Effector memory CD8-positive, alpha-beta T cell (primary cell): ENCODE results near the gene SART3.

Experiments used
- ATAC-seq: fragments of 150-1000 bp; cut with Tn5 transposase; replicated peaks from 2 replicates; pipeline ENCODE4 v1.10.0; 2021; ENCODE audit warnings: mild to moderate bottlenecking, moderate library complexity
- DNase-seq, 3 experiments: peaks; one replicate each; pipeline ENCODE4 v3.0.0; 2021
- H3K27ac Mint-ChIP-seq, 2 donors: one replicate each; pipeline ENCODE4 v1.8.0; 2022; ENCODE audit warnings: mild to moderate bottlenecking in 2 of 2, mixed read lengths in 2 of 2, moderate library complexity in 2 of 2
- H3K27me3 Mint-ChIP-seq, 2 donors: one replicate each; pipeline ENCODE4 v1.8.0; 2022; ENCODE audit warnings: mixed read lengths in 2 of 2
- H3K36me3 Mint-ChIP-seq: one replicate; pipeline ENCODE4 v1.8.0; 2022; ENCODE audit warnings: mild to moderate bottlenecking, moderate library complexity, mixed read lengths; ENCODE audit not compliant: insufficient read depth
- H3K4me1 Mint-ChIP-seq, 2 donors: one replicate each; pipeline ENCODE4 v1.8.0; 2022; ENCODE audit warnings: low read depth in 2 of 2, mixed read lengths in 2 of 2
- H3K4me3 Mint-ChIP-seq, 2 donors: one replicate each; pipeline ENCODE4 v1.8.0; 2022; ENCODE audit warnings: mild to moderate bottlenecking in 2 of 2, mixed read lengths in 2 of 2, moderate library complexity in 2 of 2
- H3K9me3 Mint-ChIP-seq, 2 donors: one replicate each; pipeline ENCODE4 v1.8.0; 2022; ENCODE audit warnings: mixed read lengths in 2 of 2

Gene SART3

DNA sequence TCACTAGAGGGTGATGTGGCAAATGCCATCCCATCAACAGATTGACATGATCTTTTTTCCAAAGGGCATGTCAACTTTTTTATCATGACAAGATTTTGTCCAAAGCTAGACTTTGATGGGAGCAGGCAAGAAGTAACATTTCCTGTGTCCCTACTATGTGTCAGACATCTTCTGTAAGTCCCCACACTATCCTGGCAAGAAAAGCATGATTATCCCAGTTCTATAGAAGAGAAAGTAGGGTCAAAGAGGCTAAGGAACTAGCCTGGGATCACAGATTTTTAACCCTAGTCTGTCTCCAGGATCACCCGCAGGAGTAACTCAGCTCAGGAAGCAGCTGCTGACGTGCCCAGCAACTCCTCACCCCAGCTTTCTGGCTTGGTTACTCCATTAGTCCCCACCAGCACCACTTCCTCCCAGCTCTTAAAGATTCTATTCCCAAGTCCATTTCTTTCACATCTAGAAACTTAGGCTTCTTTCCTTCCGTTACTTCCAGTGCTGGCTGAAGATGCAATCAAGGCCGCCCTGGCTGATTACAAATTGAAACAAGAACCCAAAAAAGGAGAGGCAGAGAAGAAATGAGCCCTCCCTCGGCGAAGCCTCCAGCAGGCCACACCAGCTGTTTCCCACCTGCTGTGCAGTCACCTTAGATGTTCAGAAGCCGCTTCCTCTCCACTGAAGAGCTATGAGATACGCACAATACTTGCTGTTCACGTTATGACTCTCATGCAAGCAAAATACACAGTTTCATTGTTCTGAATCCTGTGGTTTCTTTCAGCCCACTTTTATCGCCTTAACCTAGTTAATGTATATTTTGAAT lies 7.6 kb upstream of the SART3 start:
- peak overlapping the region; percentile 69 to 76 for H3K4me3 Mint-ChIP-seq
- peaks cover 44% of the 10 kb centered on the region for H3K36me3 Mint-ChIP-seq
- ATAC-seq (peak; percentile 93), DNase-seq (peak; percentile 42 to 52 (median 44))
- no peaks in the 10 kb centered on the region for H3K9me3 Mint-ChIP-seq
- H3K27ac Mint-ChIP-seq: peak overlapping the region; percentile 93 to 94
- H3K27me3 Mint-ChIP-seq: no peaks in the 10 kb centered on the region
- peaks cover 11 to 17% of the 10 kb centered on the region in 2 donors for H3K4me1 Mint-ChIP-seq

DNA sequence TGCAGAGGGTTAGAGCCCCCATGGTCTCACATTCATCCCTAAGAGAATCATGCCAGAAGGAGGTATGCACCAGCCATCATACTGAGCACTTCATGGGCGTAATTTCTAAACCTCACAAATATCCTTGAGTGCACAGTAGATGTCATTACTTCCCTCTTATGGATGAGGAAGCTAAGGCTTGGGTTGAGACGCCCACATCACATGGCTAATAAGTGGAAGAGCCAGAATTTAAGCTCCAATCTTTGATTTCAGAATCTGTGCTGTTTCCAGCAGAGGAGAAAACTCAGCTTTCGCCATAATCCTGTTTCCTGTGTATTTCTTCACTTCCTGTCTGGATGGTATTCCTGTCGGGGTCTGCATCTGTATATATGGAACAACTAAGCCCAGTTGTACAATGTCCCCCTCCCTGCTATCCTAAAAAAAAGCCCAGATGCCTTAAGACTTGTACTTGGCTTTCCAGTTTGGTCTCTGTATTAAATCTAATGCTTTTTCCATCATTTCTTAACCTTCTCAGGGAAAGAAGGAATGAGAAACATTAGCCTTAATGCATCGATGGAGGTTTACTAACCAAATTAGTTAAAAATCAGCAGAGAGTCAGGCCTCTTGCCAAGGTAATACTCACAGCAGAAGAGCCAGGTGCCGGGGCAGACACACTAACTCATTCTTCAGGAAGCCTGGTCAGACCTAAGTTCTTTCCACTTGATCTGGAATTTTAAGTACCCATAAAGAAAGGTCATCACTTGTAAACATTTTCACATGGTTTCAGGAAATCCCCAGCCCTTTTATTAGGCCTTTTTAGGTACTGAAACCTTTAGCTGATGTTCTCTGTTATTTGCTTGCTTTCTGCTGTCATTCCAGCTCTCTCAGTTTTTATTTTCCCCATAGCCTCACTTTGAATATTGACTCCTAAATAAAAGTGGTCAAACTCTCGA lies 6.7 kb upstream of the SART3 start:
- Mint-ChIP-seq H3K27ac (peak overlapping the region; percentile 93 to 94), H3K4me1 (peaks cover 14 to 22% of the 10 kb centered on the region in 2 donors), H3K36me3 (peaks cover 53% of the 10 kb centered on the region), H3K9me3 (no peaks in the 10 kb centered on the region), H3K4me3 (peak overlapping the region in 1 of 2 donors; percentile 69), H3K27me3 (no peaks in the 10 kb centered on the region)
- DNase-seq (no peak), ATAC-seq (no peak)

DNA sequence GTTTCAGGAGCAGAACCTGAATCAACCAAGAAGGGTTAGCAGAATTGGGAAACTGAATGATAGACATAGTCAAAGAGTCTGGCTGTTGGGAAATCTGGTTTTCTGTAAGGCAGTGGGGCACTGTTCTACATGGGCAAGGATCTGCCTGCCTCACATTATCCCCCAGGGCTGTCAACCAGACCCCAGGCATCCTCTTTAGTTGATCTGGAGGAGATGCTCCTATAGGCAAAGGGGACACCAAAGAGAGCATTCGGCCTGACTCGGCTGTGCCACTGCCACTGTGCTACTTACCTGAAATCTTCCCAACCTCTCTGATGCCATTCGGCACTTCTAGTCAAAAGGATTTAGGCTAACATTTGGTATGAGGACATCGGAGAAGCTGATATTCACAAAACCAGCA lies 5.5 kb upstream of the SART3 start:
- H3K36me3 Mint-ChIP-seq: peaks cover 64% of the 10 kb centered on the region
- H3K27ac Mint-ChIP-seq: no peak overlapping the region
- H3K27me3 Mint-ChIP-seq: no peaks in the 10 kb centered on the region
- H3K9me3 Mint-ChIP-seq: no peaks in the 10 kb centered on the region
- H3K4me1 Mint-ChIP-seq: peaks cover 19 to 26% of the 10 kb centered on the region in 2 donors
- no peak for ATAC-seq
- no peak for DNase-seq
- H3K4me3 Mint-ChIP-seq: no peak overlapping the region

DNA sequence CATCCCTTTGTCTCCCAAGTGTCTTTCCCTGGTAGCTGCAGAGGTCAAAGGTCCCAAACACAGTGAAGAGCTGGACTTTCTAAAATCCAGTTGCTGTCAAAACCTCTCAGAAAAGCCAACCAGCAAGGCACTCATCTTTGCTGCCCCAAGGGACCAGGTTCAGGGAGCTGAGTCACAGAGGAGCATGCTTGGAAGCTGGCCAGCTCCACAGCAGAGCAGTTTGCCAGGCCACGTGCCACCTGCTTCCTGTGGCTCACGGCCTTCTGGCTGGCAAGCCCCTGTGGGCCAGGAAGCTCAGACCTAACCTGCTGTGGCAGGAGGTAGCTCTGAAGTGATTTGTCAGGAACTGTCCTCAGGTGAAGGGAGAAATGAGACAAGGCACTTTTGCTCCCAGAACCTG lies 5.0 kb upstream of the SART3 start:
- peak overlapping the region in 1 of 2 donors; percentile 44 for H3K27ac Mint-ChIP-seq
- H3K36me3 Mint-ChIP-seq: peaks cover 68% of the 10 kb centered on the region
- ATAC-seq: peak; percentile 5
- no peak overlapping the region for H3K4me3 Mint-ChIP-seq
- peaks cover 21 to 26% of the 10 kb centered on the region in 2 donors for H3K4me1 Mint-ChIP-seq
- no peaks in the 10 kb centered on the region for H3K27me3 Mint-ChIP-seq
- DNase-seq: peak in 2 of 3 experiments; percentile 29 to 39
- H3K9me3 Mint-ChIP-seq: no peaks in the 10 kb centered on the region

DNA sequence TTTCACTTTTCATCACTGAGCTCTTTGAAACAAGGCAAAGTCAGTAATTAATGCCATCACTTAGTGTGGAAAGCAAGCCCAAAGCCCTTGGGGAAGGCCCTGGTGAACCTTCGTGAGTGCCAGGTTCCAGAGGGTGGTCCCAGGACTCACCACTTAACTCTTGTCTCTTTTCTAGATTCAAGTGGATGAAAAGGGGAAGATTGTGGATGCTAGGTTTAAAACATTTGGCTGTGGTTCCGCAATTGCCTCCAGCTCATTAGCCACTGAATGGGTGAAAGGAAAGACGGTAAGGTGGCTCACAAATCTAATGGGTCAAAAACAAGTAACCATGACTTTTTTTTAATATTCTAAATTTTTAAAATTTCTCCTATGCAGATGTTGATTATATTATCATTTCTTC lies 4.2 kb upstream of the SART3 start:
- peaks cover 27 to 32% of the 10 kb centered on the region in 2 donors for H3K4me1 Mint-ChIP-seq
- no peaks in the 10 kb centered on the region for H3K27me3 Mint-ChIP-seq
- ATAC-seq (no peak), DNase-seq (no peak)
- no peak overlapping the region for H3K27ac Mint-ChIP-seq
- H3K4me3 Mint-ChIP-seq: no peak overlapping the region
- peaks cover 67% of the 10 kb centered on the region for H3K36me3 Mint-ChIP-seq
- no peaks in the 10 kb centered on the region for H3K9me3 Mint-ChIP-seq

DNA sequence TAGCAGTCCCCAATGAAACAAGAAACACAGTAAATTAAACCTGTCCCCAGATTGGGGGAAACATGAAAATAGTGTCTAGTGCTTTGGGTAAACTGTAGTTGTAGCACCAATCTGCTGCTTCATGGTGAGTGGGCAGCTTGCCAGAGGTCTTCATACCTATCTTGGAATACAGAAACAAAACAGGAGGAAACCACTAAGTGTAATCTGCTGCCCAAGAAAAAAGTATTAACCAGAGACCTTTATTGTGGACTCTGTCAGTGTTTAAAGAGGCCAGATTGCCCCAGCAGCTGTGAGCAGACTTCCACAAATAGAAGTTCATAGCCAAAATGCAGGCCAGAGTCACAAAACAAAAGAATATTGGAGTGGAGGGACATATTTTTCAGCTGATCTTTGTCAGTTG lies 3.8 kb upstream of the SART3 start:
- no peaks in the 10 kb centered on the region for H3K27me3 Mint-ChIP-seq

DNA sequence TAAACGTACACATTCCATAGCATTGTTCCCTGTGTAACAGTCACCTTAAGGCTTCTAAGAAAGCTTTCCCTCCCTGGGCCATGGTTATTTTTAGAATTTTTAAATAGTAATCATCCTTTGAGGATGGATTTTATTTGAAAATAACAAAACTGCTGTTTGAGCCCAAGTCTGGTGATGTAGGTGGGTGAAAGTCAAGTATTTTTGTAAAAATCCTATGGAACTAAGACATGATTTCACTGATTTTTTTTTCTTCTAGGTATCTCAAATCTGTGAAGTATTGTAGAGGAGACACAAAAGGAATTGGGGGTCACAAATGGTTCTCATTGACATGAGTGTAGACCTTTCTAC lies 2.8 kb upstream of the SART3 start:
- H3K4me1 Mint-ChIP-seq: peaks cover 30 to 37% of the 10 kb centered on the region in 2 donors
- no peaks in the 10 kb centered on the region for H3K9me3 Mint-ChIP-seq
- peak overlapping the region; percentile 96 to 98 for H3K4me3 Mint-ChIP-seq
- H3K36me3 Mint-ChIP-seq: peaks cover 76% of the 10 kb centered on the region
- H3K27ac Mint-ChIP-seq: peak overlapping the region; percentile 98 to 99
- ATAC-seq (no peak), DNase-seq (no peak)
- H3K27me3 Mint-ChIP-seq: no peaks in the 10 kb centered on the region

More for the DNA sequence above, 3.8 kb upstream of the SART3 start:
- Mint-ChIP-seq H3K4me3 (no peak overlapping the region), H3K36me3 (peaks cover 72% of the 10 kb centered on the region), H3K27ac (no peak overlapping the region), H3K4me1 (peaks cover 31 to 36% of the 10 kb centered on the region in 2 donors), H3K9me3 (no peaks in the 10 kb centered on the region)
- DNase-seq (no peak), ATAC-seq (no peak)

DNA sequence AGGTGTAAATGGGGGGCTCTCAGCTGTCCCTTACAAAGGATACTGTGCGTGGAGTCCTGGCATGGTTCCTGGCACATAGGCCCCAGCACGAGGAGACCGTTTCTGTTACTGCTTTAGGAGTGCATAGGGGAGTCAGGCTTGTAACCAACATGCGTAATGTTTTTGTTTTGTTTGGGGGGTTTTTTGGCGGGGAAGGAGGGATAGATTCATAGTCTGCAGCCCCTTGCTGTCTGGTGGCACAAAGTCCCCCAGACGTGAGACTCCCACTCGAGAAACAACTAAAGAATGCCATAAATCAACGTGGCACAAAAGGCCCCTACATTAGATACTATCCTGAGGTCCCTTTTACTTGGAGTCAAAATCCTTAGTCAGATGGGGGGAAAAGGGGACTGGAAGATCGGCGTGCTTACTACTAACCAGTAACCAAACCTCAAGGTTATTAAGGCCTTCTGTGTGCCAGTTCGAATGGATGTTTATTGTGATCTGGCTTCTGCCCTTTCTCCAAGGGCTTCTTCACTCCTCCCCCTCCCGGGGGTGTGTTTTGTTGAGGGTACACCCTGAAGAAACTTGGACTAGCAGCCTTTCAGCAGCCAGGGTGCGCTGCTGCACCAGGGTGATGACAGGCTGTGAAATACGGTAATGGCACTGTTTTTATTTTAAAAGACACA lies 2.3 kb upstream of the SART3 start:
- H3K4me1 Mint-ChIP-seq: peaks cover 30 to 35% of the 10 kb centered on the region in 2 donors
- no peaks in the 10 kb centered on the region for H3K27me3 Mint-ChIP-seq
- H3K36me3 Mint-ChIP-seq: peaks cover 74% of the 10 kb centered on the region
- ATAC-seq (peak; percentile 61), DNase-seq (peak; percentile 84 to 86 (median 85))
- H3K27ac Mint-ChIP-seq: peak overlapping the region; percentile 98 to 99
- no peaks in the 10 kb centered on the region for H3K9me3 Mint-ChIP-seq
- H3K4me3 Mint-ChIP-seq: peak overlapping the region; percentile 96 to 98

DNA sequence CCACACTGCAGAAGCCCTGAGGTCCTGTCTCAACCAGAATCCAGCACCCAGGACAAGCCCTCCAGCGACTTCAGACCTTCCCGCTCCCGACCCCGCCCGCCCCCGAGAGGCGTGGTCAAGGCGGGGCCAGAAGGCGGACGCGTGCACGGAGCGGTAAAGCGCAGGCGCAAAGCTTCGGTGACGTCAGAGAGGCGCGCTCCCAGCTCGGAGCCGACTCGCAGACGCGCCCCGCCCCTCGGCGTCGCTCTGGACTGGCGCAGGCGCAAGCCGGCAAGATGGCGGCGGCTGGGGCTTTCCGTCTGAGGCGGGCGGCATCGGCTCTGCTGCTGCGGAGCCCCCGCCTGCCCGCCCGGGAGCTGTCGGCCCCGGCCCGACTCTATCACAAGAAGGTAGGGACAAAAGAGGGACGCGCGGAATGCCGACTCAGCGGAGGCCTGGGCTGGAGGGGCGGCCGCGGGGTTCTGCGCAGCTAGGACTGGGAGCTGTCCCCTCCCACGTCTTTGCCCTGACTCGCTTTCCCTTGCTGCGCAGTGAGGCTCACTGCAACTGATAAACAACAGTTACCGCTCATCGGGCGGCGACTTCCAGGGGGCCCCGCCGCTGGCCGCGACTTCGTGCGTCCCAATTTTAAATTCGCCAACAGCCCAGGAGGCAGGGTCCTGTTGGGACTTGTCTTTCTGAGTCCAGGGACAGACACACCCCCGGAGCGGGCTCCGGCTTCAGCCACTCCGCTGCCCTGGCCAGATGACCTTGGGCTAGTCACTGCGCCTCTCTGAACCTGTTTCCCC lies 1.6 kb upstream of the SART3 start, which contains the start of gene ISCU:
Gene ISCU, plus strand, starts transcription at position 249 of the 788 bp plus-strand sequence. Its CDS starts 27 bp downstream, at position 276.
- Mint-ChIP-seq H3K27ac (peak within 1 kb of the TSS; percentile 98 to 99), H3K9me3 (no peaks in the 10 kb centered on the region), H3K4me3 (peak within 1 kb of the TSS; percentile 96 to 98), H3K36me3 (peaks cover 76% of the 10 kb centered on the region), H3K4me1 (peaks cover 34 to 39% of the 10 kb centered on the region in 2 donors), H3K27me3 (no peaks in the 10 kb centered on the region)
- DNase-seq (peak; percentile 98 to 100 (median 99)), ATAC-seq (peak; percentile 64)

DNA sequence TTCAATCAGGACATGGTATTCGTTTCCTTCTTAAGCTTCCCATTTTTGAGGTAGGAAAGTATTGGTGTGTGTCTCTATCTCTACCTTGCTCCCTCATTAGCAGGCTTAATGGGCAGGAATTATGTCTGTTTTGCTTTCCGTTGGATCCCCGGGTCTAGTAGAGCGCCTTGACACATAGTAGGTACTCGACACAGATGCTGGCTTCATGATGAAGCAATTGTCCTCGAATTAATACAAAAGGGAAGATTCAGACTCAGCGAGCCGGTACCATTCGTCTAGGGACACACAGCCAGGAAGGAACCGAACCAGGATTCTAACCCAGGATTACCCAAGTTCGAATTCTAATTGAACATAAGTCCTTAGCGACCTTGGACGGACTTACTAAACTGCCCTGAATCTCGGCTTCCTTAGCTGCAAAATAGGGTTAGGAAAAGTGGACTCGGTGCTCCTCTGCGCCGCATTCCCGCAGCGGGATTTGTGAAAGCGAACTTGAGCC lies 927 bp upstream of the SART3 start:
- no peaks in the 10 kb centered on the region for H3K9me3 Mint-ChIP-seq
- H3K36me3 Mint-ChIP-seq: peaks cover 76% of the 10 kb centered on the region
- peak overlapping the region; percentile 96 to 98 for H3K4me3 Mint-ChIP-seq
- no peaks in the 10 kb centered on the region for H3K27me3 Mint-ChIP-seq
- DNase-seq (no peak), ATAC-seq (peak; percentile 0)
- peak overlapping the region; percentile 98 to 99 for H3K27ac Mint-ChIP-seq
- peaks cover 39 to 40% of the 10 kb centered on the region in 2 donors for H3K4me1 Mint-ChIP-seq

DNA sequence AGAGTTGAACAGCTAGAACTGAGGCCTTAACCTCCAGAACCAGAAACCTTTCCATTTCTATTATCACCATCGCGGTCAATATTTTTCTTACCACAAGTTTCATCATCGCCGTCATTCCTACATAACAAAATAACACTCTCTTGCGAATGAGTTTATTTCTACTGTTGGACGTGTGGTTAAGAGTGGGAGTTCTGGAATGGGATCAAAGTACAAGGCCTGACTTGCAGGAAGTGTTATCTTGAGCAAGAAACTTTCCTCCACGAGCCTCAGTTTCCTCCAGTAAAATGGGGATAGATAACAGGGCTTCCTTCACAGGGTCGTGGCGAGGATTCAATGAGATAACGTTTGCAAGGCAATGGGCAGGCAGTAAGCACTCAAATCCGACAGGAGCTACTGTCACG lies 652 bp downstream of the SART3 start:
- H3K4me1 Mint-ChIP-seq: peaks cover 44 to 54% of the 10 kb centered on the region in 2 donors
- peak overlapping the region; percentile 98 to 99 for H3K27ac Mint-ChIP-seq
- no peaks in the 10 kb centered on the region for H3K27me3 Mint-ChIP-seq
- H3K9me3 Mint-ChIP-seq: no peaks in the 10 kb centered on the region
- ATAC-seq (no peak), DNase-seq (no peak)
- H3K4me3 Mint-ChIP-seq: peak overlapping the region; percentile 96 to 98
- peaks cover 69% of the 10 kb centered on the region for H3K36me3 Mint-ChIP-seq

DNA sequence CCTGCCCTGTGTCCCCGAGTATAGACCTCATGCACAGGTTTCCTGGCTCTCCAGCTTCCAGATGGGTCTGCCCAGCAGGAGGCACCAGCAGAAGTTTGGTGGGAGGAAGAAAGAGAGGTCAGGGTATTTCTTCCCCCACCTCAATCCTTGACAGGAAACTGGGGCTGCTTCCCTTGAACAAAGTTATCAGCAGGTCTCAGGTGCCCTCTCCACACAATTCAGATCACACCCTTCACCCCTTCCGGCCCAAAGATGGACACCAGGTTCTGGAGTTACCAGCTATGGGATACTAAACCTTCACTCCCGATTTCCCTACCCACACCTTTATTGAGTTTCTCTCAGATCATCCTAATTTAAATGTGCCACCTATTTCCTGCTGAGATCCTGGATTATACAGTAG lies 1.2 kb downstream of the SART3 start:
- H3K9me3 Mint-ChIP-seq: no peaks in the 10 kb centered on the region
- no peak for ATAC-seq
- no peak for DNase-seq
- peaks cover 64% of the 10 kb centered on the region for H3K36me3 Mint-ChIP-seq
- H3K27me3 Mint-ChIP-seq: no peaks in the 10 kb centered on the region
- H3K27ac Mint-ChIP-seq: peak overlapping the region; percentile 98 to 99
- peak overlapping the region; percentile 96 to 98 for H3K4me3 Mint-ChIP-seq
- H3K4me1 Mint-ChIP-seq: peaks cover 47 to 55% of the 10 kb centered on the region in 2 donors
